K562 (cell line): ENCODE results near the gene GPR107. TPM values are rescaled to one million over a fixed set of nuclear protein-coding genes. Genes with fewer than 3 reads are reported as not detected.

Experiments
- ATAC-seq: fragments of 200-7000 bp; cut with Tn5 transposase; 3 replicates; pipeline ENCODE4 v1.9.1; 2020; ENCODE audit warnings: moderate library complexity
- BruUV-seq: library from RNA; stranded (reverse); fragments of 400-500 nt; replicated peaks from 2 replicates; lab custom pipeline; 2021; lab: Mats Ljungman, UMichigan
- CTCF ChIA-PET: fragments of 300-600 bp; formaldehyde crosslinking; extraction: SDS; loops from one replicate; lab custom pipeline; 2021; ENCODE audit warnings: low intra/inter-chr PET ratio; lab: Yijun Ruan, JAX
- POLR2A ChIA-PET: fragments of 300-600, 350-650 bp; sonication (Branson Sonifier 250); formaldehyde crosslinking; extraction: SDS; loops from one replicate; lab custom pipeline; 2021; ENCODE audit warnings: antibody characterized with exemption, inconsistent platforms; lab: Yijun Ruan, JAX
- DNase-seq, 4 experiments: peaks; one replicate each; pipeline versions ENCODE4 v3.0.0 to v3.0.0-alpha.2; 2011 to 2018; ENCODE audit warnings: low spot score in 3 of 4, mixed read lengths in 3 of 4; ENCODE audit errors: extremely low read depth in 1 of 4
- FAIRE-seq: peaks from 2 replicates; lab custom pipeline; 2011; peaks lifted over from hg19 to GRCh38; lab: Jason Lieb, UNC
- H2AFZ ChIP-seq: 2 replicates; pipeline ENCODE4 v1.6.0; 2011; ENCODE audit warnings: low read depth, low read length, control low read depth, inconsistent platforms
- H3K27ac ChIP-seq: fragments of 200-600 bp; 3 replicates; pipeline ENCODE4 v1.8.0; 2011; ENCODE audit warnings: low read depth, mild to moderate bottlenecking, control low read depth, inconsistent platforms, low read length, moderate library complexity, mixed read lengths; ENCODE audit errors: extremely low read depth
- H3K27me3 ChIP-seq, 2 experiments: fragments of 300-600 bp in 1 of 2; 2 replicates in 1 of 2; 3 replicates in 1 of 2; pipeline versions ENCODE4 v1.6.0 to v1.8.0; 2011; ENCODE audit warnings: inconsistent platforms in 2 of 2, low read length in 2 of 2, mild to moderate bottlenecking in 1 of 2, mixed read lengths in 1 of 2, moderate library complexity in 1 of 2; ENCODE audit not compliant: control insufficient read depth in 2 of 2, insufficient read depth in 2 of 2
- H3K36me3 ChIP-seq: fragments of 300-600 bp; 3 replicates; pipeline ENCODE4 v1.8.0; 2011; ENCODE audit warnings: mild to moderate bottlenecking, low read length, inconsistent platforms; ENCODE audit not compliant: control insufficient read depth, insufficient read depth
- H3K4me1 ChIP-seq, 2 experiments: fragments of 200-600 bp in 1 of 2; replicated peaks in 1 of 2; 2 replicates in 1 of 2; 3 replicates in 1 of 2; pipeline versions ENCODE4 v1.5.1 to v1.8.0; 2011; ENCODE audit warnings: inconsistent platforms in 2 of 2, low read length in 2 of 2, mild to moderate bottlenecking in 1 of 2, mixed read lengths in 1 of 2, moderate library complexity in 1 of 2; ENCODE audit not compliant: control insufficient read depth in 2 of 2, insufficient read depth in 2 of 2
- H3K4me2 ChIP-seq: 2 replicates; pipeline ENCODE4 v1.6.1; 2011; ENCODE audit warnings: low read length, control low read depth, inconsistent platforms, mixed read lengths; ENCODE audit not compliant: insufficient read depth
- H3K4me3 ChIP-seq: fragments of 200-600 bp; sonication (generic), shearing (Covaris generic); 2 replicates; pipeline ENCODE4 v1.5.1; 2016; ENCODE audit warnings: control low read depth, inconsistent platforms
- H3K79me2 ChIP-seq: fragments of 200-600 bp; 3 replicates; pipeline ENCODE4 v1.8.0; 2011; ENCODE audit warnings: low read length, inconsistent platforms; ENCODE audit not compliant: control insufficient read depth, insufficient read depth
- H3K9ac ChIP-seq, 2 experiments: 2 replicates each; pipeline versions ENCODE4 v1.6.0 to v1.6.1; 2011; ENCODE audit warnings: low read depth in 2 of 2, low read length in 2 of 2, control low read depth in 1 of 2, inconsistent platforms in 1 of 2, mild to moderate bottlenecking in 1 of 2, mixed read lengths in 1 of 2; ENCODE audit not compliant: insufficient read depth in 1 of 2
- H3K9me1 ChIP-seq: one replicate; pipeline ENCODE4 v1.6.0; 2011; ENCODE audit warnings: inconsistent platforms, mild to moderate bottlenecking, low read length, moderate library complexity; ENCODE audit not compliant: control insufficient read depth, insufficient read depth
- H3K9me3 ChIP-seq: replicated peaks from 2 replicates; pipeline ENCODE4 v1.5.1; 2011; ENCODE audit warnings: low read depth, low read length, inconsistent platforms; ENCODE audit not compliant: control insufficient read depth, insufficient read depth
- H4K20me1 ChIP-seq: replicated peaks from 2 replicates; pipeline ENCODE4 v1.6.1; 2011; ENCODE audit warnings: low read length, inconsistent platforms, mixed read lengths; ENCODE audit not compliant: control insufficient read depth, insufficient read depth
- FOXM1 ChIP-seq, 2 experiments: fragments of 450-650 bp in 1 of 2; sonication (generic) in 1 of 2; formaldehyde crosslinking in 1 of 2; IDR thresholded peaks; 2 replicates each; pipeline versions ENCODE4 v1.6.1 to v1.9.0; 2017 to 2022; ENCODE audit warnings: low read depth in 2 of 2, mild to moderate bottlenecking in 2 of 2, missing genetic modification reagents in 1 of 2, moderate library complexity in 1 of 2
- KLF10 ChIP-seq: fragments of 250-450 bp; sonication (Bioruptor Pico); IDR thresholded peaks from 2 replicates; pipeline ENCODE4 v1.6.1; 2021; ENCODE audit warnings: matching md5 sums
- NR1H2 ChIP-seq: sonication (generic); formaldehyde crosslinking; IDR thresholded peaks from 2 replicates; pipeline ENCODE4 v1.4.0; 2020; ENCODE audit warnings: mild to moderate bottlenecking, missing genetic modification reagents
- SMAD4 ChIP-seq: fragments of 250-450 bp; sonication (Bioruptor Pico); conservative IDR thresholded peaks from 2 replicates; pipeline ENCODE4 v1.8.0; 2021; ENCODE audit warnings: inconsistent platforms, mild to moderate bottlenecking, moderate library complexity
- SMC3 ChIP-seq: conservative IDR thresholded peaks from 2 replicates; pipeline ENCODE4 v1.6.1; 2011; ENCODE audit warnings: low read depth, low read length, improper control_type of control experiment; ENCODE audit not compliant: insufficient read depth
- VEZF1 ChIP-seq: fragments of 200-800 bp; sonication (Bioruptor generic); IDR thresholded peaks from 2 replicates; pipeline ENCODE4 v1.6.1; 2017; ENCODE audit warnings: missing genetic modification characterization, missing compliant biosample characterization
- ZBTB1 ChIP-seq: sonication (generic); formaldehyde crosslinking; IDR thresholded peaks from 2 replicates; pipeline ENCODE4 v1.8.1; 2023; ENCODE audit warnings: missing genetic modification reagents, low read depth, mild to moderate bottlenecking, borderline replicate concordance
- ZBTB43 ChIP-seq: sonication (generic); formaldehyde crosslinking; IDR thresholded peaks from 2 replicates; pipeline ENCODE4 v1.8.0; 2023; ENCODE audit warnings: mild to moderate bottlenecking, missing genetic modification reagents
- WGBS: fragments of 100-300 bp; shearing (Covaris generic); methylation state at CpG from one replicate; pipeline ENCODE4 v1.1.6; 2016; ENCODE audit warnings: low coverage, mixed read lengths; ENCODE audit not compliant: insufficient coverage; ENCODE audit errors: missing lambda C conversion rate; 5-methylcytosine and 5-hydroxymethylcytosine counted together
- in situ Hi-C: fragments of 300-500 bp; cut with MboI; formaldehyde crosslinking; loops from 4 replicates; pipeline ENCODE4 v1.15.0; 2018; ENCODE audit warnings: inconsistent platforms, mixed read lengths
- intact Hi-C: fragments of 100-400 bp; cut with micrococcal nuclease; formaldehyde crosslinking; loops from 2 replicates; pipeline ENCODE4 v1.14.2; 2022
- polyA plus RNA-seq, 8 experiments: library from polyadenylated mRNA; depleted of rRNA in 4 of 8; stranded (reverse) in 5 of 8; unstranded in 3 of 8; fragments of >200 nt; fragmentation: Nextera tagmentation in 2 of 8; fragmentation: Illumina TruSeq in 1 of 8; extraction: Ambion mirVana in 2 of 8; extraction: Trizol in 1 of 8; gene quantifications; 2 replicates each; pipeline versions ENCODE4 v1.2.1 to v1.2.3, GENCODE V29; 2011 to 2014; ENCODE audit warnings: inconsistent platforms in 1 of 8, missing spikeins in 1 of 8
- total RNA-seq, 7 experiments: library from RNA; depleted of rRNA in 6 of 7; stranded (reverse); fragments of >200 nt in 6 of 7; fragmentation: Illumina TruSeq in 2 of 7; extraction: Trizol in 2 of 7; gene quantifications; 2 replicates each; pipeline versions ENCODE4 v1.2.1 to v1.2.3, GENCODE V29; 2011 to 2021; ENCODE audit warnings: low replicate concordance in 1 of 7
- TF ChIP-seq, protein P1 (sequence below): fragments of 250-450 bp; sonication (Bioruptor Pico); IDR thresholded peaks from 2 replicates; pipeline ENCODE4 v1.5.0; 2022; ENCODE audit warnings: mild to moderate bottlenecking

The GPR107 gene
- total and polyA plus RNA-seq, 9 of the 15 experiments (the other 6 are each of a cell fraction or from before 2014, with no cell fraction given), result 3.2 to 34.6 (median 14.4) TPM

DNA sequence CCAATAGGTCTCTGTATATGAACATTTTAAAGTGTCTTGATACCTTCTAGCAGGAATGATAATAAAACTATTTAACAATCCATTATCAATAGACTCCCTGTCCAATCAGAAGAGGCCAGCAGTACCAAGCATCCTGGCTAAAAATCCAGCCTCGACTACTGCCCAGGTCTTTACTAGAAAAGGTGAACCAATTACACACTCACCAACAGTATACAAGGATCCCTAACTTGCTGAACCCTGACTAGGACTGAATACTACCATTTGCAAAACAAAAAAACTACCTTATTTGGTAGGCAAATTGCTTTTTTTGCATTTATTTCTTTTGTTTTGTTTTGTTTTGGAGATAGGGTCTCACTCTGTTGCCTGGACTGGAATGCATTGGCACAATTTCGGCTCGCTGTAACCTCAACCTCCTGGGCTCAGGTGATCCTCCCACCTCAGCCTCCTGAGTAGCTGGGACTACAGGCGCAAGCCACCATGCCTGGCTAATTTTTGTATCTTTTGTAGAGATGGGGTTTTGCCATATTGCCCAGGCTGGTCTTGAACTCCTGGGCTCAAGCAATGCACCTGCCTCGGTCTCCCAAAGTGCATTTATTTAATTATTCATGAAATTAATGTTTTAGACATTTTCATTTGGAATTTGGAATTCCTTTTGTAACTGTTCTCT lies 38.2 kb upstream of the GPR107 start:
- Histone ChIP-seq H3K9ac (no peak overlapping the region), H3K9me1 (no peaks in the 10 kb centered on the region), H3K4me1 (no peaks in the 10 kb centered on the region), H4K20me1 (no peaks in the 10 kb centered on the region), H3K27ac (no peak overlapping the region), H2AFZ (no peak overlapping the region), H3K36me3 (no peaks in the 10 kb centered on the region), H3K4me2 (no peak overlapping the region), H3K27me3 (no peaks in the 10 kb centered on the region), H3K4me3 (no peak overlapping the region), H3K9me3 (no peaks in the 10 kb centered on the region), H3K79me2 (no peaks in the 10 kb centered on the region)
- no peak for FAIRE-seq
- 34% methylated on average over 5 of the region's 5 CpGs for WGBS
- CTCF ChIA-PET, result no interaction called here
- TF ChIP-seq VEZF1 (CRISPR knock-in tag) (no peak), KLF10 (CRISPR knock-in tag) (no peak), FOXM1 (IDR thresholded peaks at IDR 0.05; ENCODE audit: low read depth) (no peak), FOXM1 (CRISPR knock-in tag; IDR thresholded peaks at IDR 0.05; ENCODE audit: low read depth) (no peak), ZBTB1 (CRISPR knock-in tag) (no peak), NR1H2 (CRISPR knock-in tag) (no peak), SMC3 (no peak), ZBTB43 (no peak), SMAD4 (no peak)
- TF ChIP-seq, protein P1, sequence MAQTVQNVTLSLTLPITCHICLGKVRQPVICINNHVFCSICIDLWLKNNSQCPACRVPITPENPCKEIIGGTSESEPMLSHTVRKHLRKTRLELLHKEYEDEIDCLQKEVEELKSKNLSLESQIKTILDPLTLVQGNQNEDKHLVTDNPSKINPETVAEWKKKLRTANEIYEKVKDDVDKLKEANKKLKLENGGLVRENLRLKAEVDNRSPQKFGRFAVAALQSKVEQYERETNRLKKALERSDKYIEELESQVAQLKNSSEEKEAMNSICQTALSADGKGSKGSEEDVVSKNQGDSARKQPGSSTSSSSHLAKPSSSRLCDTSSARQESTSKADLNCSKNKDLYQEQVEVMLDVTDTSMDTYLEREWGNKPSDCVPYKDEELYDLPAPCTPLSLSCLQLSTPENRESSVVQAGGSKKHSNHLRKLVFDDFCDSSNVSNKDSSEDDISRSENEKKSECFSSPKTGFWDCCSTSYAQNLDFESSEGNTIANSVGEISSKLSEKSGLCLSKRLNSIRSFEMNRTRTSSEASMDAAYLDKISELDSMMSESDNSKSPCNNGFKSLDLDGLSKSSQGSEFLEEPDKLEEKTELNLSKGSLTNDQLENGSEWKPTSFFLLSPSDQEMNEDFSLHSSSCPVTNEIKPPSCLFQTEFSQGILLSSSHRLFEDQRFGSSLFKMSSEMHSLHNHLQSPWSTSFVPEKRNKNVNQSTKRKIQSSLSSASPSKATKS, result no peak
- POLR2A ChIA-PET, result no interaction called here
- in situ Hi-C loops, result no loop called here
- intact Hi-C loops, result no loop called here
- ATAC-seq, result no peak
- no peak for DNase-seq
- BruUV-seq, result no TSS peak
